Fibroblast of skin of right biceps (primary cell): ENCODE results near the gene BAHCC1.
A peak's percentile ranks its signal among the peaks of the same experiment; 100 is the strongest.

Experiments
- DNase-seq: peaks from one replicate; pipeline ENCODE4 v3.0.0-alpha.2; 2013

BAHCC1 gene

DNA sequence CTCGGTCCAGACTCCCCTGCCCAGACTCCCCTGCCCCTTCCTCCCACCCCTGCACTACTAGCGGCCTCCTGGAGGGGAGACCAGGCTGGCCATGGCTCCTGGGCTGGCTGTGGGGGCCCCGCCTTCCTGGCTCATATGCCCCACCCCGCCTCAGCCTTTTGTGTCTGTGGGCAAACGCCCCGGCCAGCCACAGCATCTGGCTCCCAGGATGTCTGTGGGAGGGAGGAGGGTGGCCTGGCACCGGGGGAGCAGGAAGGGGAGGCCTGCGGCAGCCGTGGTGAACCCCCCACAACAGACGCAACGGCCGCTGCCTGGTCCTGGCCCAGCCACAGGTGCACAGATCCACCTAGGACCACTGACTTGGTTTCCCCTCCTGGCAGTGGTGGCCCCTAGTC lies 32.9 kb downstream of the BAHCC1 start:
- DNase-seq, result no peak

DNA sequence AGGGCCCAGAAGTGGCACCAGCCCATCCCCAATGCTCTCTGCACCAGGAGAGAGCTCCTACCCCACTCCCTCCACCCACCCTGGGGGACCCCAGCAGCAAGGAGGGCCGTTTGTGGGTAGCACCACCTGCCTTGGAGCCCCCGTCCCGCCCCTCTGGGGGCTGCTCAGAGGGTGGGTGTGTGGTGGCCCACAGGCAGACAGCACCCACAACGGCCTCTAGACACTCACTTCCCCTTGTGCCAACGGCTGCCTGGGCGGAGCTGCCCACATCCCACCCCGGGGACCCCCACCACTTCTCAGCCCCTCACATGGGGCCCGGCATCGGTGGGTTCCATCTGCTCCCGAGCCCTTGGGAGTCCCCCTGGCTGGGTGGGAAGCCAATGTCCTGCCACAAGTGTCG lies 33.3 kb downstream of the BAHCC1 start:
- no peak for DNase-seq

DNA sequence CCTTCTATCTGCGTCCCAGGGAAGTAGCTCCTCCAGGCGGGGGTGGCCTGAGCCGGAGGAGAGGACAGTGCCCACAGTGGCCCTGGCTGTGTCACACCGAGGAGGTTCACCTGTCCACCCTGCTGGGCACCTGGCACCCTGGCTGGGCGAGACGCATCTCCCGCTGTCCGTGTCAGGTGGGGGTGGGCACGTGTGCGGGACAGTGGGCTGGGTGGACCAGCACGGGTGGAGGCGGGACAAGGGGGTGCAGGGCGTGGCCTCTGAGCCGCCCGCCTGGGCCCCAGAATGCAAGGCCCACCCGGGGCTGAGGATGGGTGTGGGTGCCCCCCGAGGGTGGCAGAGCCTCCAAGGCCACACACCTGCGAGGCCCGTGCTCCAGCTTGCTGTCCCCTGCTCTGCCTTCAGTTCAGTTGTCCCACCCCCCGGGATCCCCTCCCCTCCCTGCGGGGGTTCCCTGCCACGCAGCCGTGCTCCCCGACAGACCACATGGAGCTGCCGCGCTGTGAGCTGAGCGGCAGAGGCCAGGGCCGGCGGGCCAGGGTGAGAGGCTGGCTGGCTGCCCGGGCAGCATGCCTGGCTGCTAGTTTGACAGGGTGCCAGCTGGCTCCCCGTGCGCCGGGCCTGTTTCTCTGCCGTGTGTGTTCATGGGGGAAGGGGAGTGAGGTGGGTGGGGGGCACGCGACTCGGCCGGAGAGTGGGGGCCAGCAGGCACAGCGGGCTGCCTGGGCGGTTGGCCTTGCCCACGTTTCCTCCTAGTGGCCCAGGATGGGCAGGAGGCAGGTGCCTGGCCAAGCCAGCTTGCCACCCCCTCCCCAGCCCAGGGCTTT lies 33.9 kb downstream of the BAHCC1 start:
- peak; percentile 78 for DNase-seq

DNA sequence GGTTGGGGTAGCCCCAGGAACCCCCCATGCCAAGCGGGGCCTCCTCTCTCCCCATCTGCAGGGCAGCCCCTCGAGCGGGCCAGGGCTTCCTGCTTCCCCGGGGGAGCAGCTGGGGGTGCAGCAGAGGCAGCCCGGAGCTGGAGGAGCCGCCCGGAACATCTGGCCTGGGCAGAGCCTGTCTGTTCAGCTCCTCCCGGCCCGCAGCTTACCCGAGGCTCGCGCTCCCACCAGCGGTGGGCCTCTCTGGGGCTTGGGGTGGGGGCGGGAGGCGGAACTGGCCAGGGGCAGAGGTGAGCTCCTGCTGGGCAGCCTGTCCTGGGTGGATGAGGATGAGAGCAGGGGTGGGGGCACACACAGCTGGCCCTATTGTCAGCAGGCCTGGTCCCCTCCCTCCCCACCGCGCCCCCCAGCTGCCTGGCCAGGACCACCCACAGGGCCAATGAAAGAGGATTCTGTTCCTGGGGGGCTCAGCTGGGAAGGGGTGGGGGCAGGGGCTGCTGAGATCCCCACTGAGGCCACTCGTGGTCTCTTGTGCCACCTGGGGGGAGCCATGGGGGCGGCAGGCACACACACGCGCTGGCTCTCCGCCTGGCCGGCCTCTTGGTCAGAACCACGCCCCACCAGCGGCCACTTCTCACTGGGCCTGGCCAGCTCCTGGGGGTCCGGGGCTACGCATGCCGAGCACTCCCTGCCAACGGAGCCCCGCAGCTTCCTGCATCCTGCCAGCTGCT lies 34.7 kb downstream of the BAHCC1 start:
- DNase-seq, result peak; percentile 27

DNA sequence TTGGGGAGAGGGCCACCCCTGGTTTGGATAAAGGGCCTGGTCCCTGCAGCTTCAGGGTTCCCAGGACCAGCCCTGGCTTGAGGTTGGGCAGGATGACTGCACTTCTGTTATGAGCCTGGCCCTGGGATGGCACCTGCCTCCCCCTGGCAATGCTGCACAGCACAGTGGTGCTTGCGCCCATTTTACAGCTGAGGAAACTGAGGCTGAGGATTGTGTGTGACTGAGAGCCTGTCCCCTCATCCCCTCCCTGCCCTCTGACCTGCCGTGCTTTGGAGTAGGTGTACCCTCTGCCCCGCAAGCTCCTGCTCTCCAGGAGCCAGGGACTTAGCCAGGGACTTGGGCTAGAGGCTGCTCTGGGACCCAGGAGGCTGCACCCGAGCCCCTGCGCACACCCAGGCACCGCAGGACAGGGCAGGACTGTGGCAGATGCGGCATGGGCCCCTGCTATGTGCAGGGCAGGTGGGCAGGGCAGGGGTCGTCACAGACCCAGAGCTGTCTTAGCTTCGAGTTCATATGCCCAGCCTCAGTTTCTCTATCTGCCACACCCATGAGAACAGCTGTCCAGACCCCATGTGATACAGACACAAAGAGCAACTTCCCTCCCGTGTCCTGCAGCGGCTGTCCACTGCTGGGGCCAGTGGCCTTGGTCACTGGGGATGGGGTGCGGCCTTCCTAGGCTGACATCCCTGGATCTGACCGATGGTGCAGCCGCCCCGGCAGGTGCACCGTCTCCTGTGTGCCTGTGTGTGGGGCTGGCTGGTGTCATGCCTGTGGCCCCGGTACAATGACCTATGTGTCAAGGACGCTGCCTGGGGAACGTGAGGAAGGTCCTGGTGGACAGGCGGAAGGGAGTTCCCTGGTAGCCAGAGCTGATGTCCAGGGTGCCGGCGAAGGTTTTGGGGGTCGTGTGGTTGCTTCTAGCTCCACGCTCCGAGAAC lies 36.6 kb downstream of the BAHCC1 start:
- no peak for DNase-seq

DNA sequence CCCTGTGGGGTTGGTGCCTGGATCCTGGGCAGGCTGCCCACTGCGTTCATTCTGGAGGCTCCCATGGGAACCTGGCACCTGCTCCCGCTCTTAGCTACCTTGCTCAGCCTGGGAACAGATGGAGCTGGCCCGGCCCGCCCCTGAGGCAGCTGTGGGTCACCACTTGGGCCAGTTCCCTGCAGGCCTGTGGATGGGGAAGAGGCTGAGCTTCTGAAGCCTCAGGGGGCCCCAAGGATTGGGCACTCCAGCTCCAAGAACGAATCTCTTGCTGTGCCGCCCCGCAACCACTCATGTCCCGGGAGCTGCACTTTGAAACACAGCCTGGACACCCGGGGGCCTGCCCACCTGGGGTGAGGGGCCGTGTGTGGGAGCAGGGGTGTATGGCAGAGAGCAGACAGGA lies 37.7 kb downstream of the BAHCC1 start:
- no peak for DNase-seq

DNA sequence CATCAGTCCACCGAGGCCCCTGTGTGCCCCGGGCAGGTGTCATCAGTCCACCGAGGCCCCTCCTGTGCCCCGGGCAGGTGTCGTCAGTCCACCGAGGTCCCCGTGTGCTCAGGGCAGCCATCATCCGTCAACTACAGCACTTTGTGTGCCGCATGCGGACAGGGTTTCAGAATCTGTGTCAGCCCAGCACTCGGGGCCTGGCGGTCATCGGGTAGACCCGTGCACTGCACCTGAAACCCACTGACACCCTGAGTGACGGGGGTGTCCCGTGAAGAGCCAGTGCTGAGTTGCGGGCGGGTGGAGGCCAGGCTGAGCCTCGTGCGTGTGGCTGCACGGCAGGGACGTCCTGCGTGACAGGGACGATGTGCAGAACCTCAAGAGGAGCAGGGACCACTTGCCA lies 38.4 kb downstream of the BAHCC1 start:
- DNase-seq, result no peak

DNA sequence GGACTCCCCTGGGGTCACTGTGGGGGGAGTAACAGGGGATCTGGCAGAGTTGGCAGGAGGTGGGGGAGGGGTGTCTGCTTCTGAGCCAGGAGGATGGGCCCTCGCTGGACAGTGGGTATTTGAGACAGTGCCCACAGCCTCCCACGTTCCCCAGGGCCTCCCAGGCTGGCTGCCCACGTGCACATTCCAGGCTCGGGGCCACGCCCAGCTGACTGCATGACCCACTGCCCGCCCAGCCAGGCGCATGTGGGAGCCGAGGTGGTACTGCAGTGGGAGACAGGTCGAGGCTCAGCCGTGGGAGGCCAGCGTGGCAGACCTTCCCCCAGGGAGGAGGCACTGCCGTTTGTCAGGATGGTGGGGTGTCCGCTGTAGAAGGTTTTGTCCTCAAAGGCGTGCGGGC lies 38.8 kb downstream of the BAHCC1 start:
- no peak for DNase-seq

DNA sequence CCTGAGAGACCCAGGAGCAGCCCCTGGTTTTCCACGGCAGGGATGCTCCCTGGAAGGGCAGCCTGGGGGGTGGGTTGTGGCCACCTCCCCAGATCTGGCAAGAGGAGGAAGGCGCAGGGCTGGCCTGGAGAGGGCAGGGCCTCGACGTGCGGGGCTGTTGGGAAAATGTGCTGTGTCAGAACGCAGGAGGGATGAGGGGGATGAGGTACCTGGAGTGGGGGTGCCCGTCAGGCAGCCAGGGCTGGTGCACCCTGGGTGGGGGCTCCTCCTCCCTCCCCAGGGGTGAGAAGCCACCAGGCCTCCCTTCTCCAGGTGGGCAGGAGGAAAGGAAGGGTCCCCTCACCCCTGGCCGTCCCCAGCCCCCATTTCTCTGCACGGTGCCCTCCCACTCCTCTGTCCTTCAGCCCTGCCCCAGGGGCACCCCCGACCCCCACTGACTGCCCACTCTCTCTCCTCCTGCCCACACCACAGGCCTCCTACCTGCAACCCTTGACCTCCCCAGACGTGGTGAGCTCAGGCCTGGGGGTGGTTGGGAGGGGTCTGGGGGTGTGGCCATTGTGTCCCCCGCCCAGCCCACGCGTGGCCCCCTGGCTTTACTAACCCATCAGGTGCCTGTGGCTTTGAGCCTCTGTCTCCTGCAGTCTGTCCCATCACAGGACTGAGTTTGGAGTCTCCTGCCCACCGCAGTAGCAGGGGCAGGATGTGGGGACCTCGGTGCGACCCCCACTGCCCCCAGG lies 39.6 kb downstream of the BAHCC1 start:
- no peak for DNase-seq

DNA sequence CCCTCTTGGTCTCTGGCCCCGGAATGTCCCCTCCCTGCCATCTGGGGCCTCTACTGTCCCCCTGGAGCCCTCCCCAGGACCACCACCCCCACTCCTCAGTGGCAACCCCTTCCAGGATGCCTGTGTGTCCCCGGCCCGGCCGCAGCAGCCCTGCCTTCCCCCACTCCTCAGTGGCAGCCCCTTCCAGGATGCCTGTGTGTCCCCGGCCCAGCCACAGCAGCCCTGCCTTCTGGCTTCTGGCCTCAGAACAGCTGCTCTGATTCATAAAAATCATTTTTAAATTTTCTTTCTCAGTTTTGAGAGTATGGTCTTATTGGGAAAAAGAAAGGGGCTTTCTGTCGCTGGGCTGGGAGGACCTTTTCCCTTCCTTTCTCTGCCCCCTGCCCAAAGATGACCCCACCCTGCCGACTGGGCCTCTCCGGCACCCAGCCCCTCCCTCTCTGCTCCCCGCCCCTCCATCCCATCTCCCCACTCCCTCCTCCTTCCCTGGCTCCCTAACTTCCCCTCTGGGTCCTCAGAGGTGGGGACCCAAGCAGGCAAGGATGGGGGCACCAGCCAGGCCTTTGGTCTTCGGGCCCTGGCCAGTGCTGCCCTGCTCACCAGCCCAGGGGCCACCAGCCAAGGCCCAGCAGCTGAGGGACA lies 40.5 kb downstream of the BAHCC1 start:
- DNase-seq, result no peak

DNA sequence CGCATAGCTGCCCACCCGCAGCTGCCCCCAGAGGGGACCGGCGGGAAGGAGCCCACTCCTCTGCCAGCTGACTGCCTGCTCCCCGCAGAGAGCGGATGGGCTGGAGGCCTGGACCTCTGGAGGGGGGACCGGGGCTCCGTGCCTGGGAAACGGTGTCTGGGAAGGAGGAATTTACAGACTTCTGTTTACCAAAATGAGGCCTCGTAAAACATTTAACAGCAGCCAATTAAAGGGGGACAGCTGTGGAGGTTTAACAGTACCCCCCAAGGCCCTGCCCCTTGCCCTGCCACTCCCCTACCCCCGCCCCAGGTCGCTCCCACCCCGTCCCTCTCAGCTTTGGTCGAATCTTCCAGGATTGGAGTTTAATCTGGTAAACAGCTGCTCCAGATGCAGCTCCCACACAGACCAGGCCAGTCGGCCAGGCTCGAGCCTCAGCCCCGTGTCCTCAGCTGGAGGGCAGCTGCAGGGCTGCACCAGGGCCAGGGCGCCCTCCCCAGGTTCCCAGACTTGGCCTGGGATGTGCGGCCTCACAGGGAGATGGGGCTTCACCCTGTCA lies 41.1 kb downstream of the BAHCC1 start:
- DNase-seq, result no peak

DNA sequence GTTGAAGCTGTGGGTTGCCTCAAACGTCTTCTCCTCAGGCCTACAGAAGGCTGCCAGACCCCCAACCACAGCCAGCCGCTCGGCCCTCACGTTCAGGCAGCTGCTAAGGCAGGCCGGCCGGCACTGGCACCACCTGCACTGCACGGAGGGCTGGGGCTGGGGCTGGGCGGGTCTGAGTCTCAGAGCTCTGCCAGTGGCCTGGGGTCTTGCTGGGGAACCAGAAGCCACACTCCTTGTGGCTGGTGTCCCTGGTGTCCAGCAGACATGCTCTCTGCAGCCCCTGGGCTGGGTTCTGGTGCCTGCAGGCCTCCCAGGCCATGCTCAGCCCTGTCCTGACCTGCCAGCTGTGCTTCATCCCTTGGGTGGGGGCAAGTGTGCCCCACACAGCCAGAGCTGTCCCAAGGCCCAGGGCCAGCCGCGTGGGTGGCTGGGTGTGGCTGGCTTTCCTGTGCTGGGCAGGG lies 42.0 kb downstream of the BAHCC1 start:
- no peak for DNase-seq

DNA sequence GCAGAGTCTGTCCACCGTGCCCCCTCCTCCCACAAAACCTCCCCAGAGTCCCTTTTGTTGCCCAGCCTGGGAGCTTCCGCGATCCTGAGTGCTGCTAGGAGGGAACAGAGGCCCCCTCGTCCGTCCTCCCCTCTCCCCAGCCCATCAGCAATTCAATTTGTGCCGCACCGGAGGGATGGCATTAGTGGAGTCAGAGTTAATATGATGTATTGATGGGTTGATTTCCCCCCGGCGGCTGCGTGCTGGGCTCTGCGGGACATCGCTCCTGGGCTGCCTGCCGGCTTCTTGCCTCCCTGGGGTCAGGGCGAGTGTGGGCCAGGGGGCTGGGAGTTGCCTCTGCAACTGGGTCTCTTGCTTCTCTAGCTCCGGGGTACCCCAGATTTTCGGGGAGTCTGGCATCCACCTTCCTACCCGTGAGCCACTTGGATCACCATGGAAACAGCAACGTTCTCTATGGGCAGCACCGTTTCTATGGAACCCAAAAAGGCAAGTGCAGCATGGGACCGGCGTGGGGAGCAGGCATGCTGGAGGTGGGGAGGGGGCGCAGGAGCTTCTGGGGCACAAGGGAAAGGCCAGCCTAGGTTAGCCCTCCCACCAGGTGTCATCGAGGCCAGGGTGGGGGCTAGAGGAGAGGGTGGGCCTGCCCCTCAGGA lies 42.9 kb downstream of the BAHCC1 start:
- DNase-seq, result no peak

DNA sequence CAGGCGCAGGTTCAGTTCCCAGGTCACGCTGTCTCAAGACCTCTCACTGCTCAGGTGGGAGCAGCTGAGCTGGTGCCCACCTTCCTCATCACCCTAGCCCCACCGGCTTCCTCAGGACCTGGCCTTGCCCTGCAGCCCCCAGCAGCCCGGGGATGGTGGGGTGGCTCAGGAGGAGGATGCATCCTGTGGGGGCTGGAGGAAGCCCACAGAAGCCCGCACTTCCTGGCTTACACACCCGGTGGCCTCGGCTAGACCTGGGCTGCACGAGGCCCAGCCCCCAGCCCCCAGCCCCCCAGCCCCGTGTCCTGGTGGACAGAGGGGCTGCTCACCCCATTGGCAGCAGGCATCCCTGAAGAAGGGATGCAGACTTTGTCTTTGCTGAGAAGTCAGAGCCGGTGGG lies 43.4 kb downstream of the BAHCC1 start:
- no peak for DNase-seq

DNA sequence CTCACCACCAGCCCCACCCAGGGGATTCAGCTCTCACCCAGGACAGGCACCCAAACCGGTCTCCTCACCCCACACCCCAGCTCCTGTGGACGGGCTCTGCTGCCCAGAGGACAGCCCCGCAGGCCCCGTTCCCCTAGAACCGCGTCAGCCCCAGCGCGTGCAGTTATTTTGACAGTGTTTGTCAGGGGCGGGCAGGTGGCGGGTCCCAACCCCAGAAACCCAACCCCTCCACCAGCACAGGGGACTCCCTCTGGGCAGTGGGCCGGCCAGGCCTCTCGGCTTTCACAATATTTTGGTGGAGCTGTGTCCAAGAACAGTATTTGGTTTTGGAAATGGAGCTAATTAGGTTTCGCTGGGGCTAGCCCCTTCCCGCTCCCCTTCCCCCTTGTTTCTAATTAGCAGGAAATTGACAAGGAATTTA lies 44.8 kb downstream of the BAHCC1 start:
- DNase-seq, result no peak

DNA sequence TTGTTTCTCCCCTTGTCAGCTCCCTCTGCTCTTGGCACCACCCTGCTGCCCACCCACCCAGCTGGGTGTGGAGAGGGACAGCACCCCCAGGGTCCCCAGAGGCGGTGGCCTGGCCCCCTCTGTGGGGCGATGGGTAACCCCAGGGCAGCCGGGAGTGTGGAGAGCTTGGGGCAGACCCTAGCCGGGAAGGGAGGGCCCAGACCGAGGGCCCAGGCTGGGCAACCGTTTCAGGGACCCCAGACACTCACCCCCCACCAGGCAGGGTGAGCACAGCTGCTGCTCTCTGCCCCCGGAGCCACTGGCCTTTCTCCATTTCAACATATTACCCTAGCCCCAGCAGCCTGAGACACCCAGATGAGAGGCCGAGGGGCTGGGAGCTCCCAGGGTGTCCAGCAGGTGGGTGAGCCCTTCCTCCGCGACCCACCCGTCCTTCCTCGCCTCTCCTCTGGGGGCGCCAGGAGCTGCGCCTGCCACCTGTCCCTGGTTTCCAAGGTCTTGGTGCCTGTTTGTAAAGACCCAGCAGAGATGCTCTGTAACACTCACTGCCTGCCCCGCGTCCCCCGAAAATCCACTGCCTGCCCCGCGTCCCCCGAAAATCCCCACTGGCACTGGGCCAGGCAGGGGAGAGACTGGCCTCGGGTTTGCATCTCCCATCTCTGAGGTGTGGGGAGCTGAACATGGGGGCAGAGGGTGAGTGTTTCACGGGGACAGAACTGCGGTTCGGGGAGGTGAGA lies 45.4 kb downstream of the BAHCC1 start:
- DNase-seq, result no peak

DNA sequence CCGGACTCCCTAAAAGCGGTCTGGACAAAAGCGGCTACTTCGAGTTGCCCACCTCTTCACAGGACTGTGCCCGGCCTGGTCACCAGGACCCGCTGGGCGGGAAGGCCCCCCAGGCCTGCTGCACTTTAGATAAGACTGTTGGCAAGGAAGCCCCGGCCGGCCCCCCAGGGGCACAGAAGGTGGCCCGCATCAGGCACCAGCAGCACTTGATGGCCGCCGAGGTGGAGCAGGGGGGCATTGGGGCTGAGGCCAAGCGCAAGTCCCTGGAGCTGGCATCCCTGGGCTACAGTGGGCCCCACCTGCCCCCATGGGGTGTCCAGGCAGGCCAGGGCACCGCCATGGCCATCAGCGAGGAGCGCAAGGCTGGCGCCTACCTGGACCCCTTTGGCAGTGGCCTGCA lies 47.5 kb downstream of the BAHCC1 start:
- no peak for DNase-seq

DNA sequence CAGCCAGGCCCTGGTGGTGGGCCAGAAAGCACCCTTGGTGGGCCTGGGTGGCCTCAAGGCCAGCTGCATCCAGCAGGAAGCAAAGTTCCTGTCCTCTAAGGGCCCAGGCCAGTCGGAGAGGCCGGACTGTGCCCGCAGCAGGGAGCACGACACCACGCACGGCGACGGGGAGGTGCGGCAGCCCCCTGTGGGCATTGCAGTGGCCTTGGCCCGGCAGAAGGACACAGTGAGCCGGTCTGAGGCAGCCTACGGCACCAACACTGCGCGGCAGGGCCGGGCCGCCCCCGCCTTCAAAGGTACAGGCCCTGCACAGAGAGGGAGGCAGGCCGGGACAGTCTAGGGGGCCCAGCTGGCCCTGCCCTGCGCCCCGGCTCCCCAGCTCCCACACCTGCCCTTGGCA lies 48.0 kb downstream of the BAHCC1 start:
- DNase-seq, result no peak

DNA sequence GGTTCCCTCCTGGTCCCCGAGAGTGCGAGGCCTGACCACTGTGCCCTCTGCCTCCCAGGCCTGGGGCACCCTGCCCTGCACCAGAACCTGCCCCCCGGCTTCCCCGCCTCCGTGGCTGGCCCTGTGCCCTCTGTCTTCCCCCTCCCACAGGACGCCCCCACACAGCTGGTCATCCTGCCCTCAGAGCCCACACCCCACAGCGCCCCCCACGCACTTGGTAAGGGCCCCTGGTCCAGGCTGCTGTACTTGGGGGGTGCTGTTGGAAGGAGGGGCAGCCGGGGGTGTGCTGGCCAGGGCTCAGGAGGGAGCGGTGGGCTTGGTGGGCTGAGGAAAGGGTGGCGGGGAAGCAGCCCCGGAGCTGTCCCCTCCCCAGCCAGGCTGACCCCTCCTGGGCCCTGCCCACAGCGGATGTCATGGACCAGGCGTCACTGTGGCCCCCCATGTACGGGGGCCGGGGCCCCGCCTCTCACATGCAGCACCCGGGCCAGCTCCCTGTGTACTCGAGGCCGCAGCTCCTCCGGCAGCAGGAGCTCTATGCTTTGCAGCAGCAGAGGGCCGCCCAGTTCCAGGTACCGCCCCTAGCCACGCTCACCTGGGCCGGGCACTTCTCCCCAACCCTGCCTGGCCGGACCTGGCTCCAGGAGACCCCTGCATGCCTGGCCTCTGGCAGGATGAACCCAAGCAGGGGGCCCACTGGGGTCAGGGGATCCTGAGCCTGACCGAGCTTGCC lies 49.5 kb downstream of the BAHCC1 start:
- DNase-seq, result no peak
